PFSK-1 (cell line): ENCODE data around the gene OLFM3.

Experiments
- FOXP2 ChIP-seq: optimal IDR thresholded peaks from 2 replicates; pipeline ENCODE3; 2011; ENCODE audit warnings: borderline replicate concordance, control low read depth, inconsistent platforms; ENCODE audit not compliant: insufficient read depth; ENCODE audit errors: extremely low read length, extremely low read depth
- POLR2AphosphoS5 ChIP-seq: IDR thresholded peaks from 2 replicates; pipeline ENCODE4 v1.6.1; 2012; ENCODE audit warnings: low read depth, mild to moderate bottlenecking, control low read depth, low read length, moderate library complexity
- SIN3A ChIP-seq: IDR thresholded peaks from 2 replicates; pipeline ENCODE4 v1.6.1; 2012; ENCODE audit warnings: mild to moderate bottlenecking, low read length, moderate library complexity, borderline replicate concordance; ENCODE audit not compliant: insufficient read depth
- TAF1 ChIP-seq: IDR thresholded peaks from 2 replicates; pipeline ENCODE4 v1.6.1; 2012; ENCODE audit warnings: low read length, control low read depth, borderline replicate concordance; ENCODE audit not compliant: insufficient read depth
- TF ChIP-seq, protein P1 (sequence below), 2 experiments: IDR thresholded peaks; 2 replicates each; pipeline versions ENCODE4 v1.6.1 to v1.8.0; 2011 to 2012; ENCODE audit warnings: low read depth in 2 of 2, low read length in 2 of 2, control low read depth in 1 of 2, inconsistent platforms in 1 of 2, mild to moderate bottlenecking in 1 of 2, moderate library complexity in 1 of 2; ENCODE audit not compliant: insufficient read depth in 1 of 2

Gene OLFM3

DNA sequence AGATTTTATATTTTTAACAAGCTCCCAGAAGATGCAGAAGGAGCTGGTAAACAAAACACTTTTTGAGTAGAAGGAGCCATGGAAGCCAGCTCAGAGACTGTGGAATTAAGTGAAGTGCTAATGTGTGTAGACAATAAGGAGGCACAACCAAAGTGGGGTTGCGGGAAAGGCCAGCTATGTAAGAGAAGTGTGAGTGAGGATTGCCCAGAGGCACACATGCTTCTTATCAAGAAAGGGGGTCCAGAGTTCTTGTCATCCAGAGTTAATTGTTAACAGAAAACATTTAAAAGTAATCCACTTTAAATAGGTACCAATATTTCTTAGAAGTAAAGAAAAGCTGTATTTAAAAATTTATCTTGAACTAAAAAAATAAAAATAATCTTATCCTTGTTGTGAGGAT lies 136.8 kb downstream of the OLFM3 start:
- TF ChIP-seq, protein P1, sequence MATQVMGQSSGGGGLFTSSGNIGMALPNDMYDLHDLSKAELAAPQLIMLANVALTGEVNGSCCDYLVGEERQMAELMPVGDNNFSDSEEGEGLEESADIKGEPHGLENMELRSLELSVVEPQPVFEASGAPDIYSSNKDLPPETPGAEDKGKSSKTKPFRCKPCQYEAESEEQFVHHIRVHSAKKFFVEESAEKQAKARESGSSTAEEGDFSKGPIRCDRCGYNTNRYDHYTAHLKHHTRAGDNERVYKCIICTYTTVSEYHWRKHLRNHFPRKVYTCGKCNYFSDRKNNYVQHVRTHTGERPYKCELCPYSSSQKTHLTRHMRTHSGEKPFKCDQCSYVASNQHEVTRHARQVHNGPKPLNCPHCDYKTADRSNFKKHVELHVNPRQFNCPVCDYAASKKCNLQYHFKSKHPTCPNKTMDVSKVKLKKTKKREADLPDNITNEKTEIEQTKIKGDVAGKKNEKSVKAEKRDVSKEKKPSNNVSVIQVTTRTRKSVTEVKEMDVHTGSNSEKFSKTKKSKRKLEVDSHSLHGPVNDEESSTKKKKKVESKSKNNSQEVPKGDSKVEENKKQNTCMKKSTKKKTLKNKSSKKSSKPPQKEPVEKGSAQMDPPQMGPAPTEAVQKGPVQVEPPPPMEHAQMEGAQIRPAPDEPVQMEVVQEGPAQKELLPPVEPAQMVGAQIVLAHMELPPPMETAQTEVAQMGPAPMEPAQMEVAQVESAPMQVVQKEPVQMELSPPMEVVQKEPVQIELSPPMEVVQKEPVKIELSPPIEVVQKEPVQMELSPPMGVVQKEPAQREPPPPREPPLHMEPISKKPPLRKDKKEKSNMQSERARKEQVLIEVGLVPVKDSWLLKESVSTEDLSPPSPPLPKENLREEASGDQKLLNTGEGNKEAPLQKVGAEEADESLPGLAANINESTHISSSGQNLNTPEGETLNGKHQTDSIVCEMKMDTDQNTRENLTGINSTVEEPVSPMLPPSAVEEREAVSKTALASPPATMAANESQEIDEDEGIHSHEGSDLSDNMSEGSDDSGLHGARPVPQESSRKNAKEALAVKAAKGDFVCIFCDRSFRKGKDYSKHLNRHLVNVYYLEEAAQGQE (IDR thresholded peaks at IDR 0.05; ENCODE audit: insufficient read depth in 1 of 2, low read depth in 2 of 2, low read length in 2 of 2), result no peak

DNA sequence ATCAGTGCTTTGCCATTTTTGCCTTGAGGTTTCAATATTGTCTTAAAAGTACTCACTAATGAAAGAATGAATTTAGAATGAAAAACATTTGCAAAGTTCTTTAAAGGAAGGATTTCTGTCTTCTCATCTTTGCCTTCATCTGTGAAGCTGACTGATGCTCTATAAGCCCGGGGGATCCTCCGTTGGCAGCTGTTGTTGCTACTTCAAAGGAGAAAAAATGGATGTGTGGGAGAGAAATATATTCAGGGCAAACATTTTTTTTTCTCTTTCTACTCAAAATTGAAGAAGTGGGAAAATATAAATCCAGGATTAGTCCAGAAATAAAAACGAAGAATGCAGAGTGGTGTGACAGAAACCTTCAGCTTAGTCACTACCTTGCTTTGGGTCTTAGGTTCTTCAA lies 142.5 kb downstream of the OLFM3 start:
- TF ChIP-seq TAF1, result no peak

DNA sequence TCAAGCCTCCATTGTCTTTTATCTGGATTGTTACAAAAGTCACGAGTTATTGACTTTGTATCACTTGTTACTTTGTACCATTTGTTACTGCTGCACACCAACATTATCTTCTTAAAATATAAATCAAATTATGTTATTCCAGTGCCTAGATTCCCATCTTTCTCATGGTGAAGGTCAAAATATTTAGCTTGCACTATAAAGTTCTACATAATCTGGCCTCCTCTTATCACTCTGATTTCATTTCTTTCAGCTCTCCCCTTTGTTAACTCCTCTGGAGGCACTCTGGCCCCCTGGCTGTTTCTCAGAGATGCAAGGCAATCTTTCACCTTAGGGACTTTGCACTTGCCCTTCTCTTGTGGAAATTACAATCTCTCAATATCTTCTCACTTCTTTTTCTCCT lies 143.8 kb downstream of the OLFM3 start:
- TF ChIP-seq FOXP2, result no peak
- no peak for TF ChIP-seq SIN3A
- TF ChIP-seq POLR2AphosphoS5, result no peak
- TF ChIP-seq, protein P1 (IDR thresholded peaks at IDR 0.05; ENCODE audit: insufficient read depth in 1 of 2, low read depth in 2 of 2, low read length in 2 of 2), result no peak
- TF ChIP-seq TAF1, result no peak

DNA sequence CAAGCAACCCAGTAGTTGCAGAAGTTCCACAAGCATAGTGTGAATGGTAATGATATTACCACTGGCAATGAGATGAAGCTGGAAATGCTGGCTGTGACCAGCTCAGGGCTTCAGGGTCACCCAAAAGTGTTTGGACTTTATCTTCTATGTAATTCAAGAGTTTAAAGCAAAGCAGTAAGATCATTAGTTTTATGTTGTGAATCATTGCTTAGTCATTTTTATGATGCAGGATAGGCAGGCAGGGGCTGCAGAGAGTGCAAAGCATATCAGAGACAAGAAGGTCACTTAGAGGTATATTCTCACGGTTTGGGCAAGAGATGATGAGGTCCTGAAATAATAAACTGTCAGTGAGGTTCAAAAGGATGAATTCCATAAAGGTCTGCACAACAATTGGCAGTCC lies 147.4 kb downstream of the OLFM3 start:
- TF ChIP-seq SIN3A, result no peak
- no peak for TF ChIP-seq POLR2AphosphoS5
- TF ChIP-seq FOXP2, result no peak
- TF ChIP-seq, protein P1 (IDR thresholded peaks at IDR 0.05; ENCODE audit: insufficient read depth in 1 of 2, low read depth in 2 of 2, low read length in 2 of 2), result no peak
- TF ChIP-seq TAF1, result no peak

DNA sequence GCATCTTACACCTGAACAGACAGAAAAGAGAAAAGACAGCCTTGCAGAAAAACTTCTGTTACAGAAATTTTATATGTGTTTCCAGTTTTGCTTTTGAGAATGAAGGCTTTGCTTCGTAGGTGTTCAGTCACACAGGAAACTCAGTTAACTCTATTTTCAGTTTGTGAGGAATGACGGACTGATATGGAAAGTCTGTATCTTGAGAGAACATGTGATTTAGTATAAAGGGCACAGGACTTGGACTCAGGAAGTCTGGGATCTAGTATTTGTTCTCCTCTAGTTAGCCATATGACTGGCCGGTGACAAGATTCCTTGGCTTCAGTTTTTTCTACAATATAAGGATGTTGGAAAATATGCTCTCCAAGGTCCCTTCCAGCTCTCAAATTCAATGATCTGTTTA lies 149.1 kb downstream of the OLFM3 start:
- TF ChIP-seq POLR2AphosphoS5 (no peak), TAF1 (no peak), FOXP2 (no peak)

DNA sequence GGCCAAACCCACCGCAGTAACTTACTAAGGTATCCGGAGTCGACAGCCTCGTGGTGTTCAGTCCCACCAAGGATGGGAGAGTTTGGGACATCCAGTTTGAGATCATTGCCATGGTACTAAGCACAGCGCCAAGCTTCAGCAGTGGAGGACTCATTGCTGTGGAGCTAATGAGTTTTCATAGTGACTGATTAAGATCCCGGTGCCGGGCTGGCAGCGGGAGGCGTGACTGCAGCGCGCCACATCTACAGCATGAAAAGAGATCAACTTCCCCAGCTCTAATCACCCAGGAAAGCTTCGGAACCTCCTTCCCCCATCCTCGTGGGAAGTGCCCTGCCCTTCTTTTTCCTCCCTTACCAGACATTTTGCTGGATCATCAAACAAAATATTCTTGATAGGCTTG lies 149.9 kb downstream of the OLFM3 start:
- no peak for TF ChIP-seq SIN3A
- no peak for TF ChIP-seq FOXP2
- no peak for TF ChIP-seq TAF1
- TF ChIP-seq POLR2AphosphoS5, result no peak
- TF ChIP-seq, protein P1 (IDR thresholded peaks at IDR 0.05; ENCODE audit: insufficient read depth in 1 of 2, low read depth in 2 of 2, low read length in 2 of 2), result no peak
